ENCODE data around the gene CAV3. TPM values are rescaled to one million over a fixed set of nuclear protein-coding genes. Genes with fewer than 3 reads are reported as not detected.

Gene CAV3
- total RNA-seq, 2 experiments from 2014 or later: not detected

DNA sequence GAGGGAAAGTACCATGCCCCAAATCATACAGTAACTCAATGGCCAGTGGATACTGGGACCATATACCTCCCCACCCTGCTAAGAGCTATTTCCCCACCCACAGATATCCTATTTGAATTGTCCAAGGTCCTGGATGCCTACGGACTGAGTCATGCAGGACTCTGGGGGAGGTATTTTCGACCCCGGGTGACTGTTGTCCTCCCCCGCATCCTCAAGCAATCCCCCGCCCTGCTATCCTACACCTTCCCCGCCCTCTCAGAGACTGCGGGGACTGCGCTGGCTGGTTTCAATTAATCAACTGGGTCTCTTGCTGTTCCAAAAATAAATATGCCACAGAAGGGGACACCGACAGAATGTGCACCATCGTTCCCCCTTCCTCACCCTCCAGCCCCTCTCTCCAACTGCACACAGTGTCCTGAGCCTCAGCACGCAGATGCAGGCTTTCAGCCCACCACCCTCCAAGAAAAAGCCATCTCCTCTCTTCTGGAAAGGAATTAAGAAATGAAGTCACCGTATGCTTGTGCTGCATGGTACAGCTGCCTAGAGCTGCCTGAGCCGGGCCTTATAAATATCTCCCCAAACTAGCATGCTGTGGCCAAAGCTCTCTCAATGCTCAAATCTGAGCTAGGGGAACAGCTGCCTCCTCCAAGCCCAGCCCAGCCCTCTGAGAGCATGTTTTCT is 8.1 kb downstream of the CAV3 start:
- POLR2A ChIA-PET: no interaction called here
- H3K9me3 Mint-ChIP-seq: no peaks in the 10 kb centered on the region
- H3K4me1 Mint-ChIP-seq: peaks cover 4% of the 10 kb centered on the region
- CTCF ChIA-PET: interaction anchor here (2.2 kb wide), 1 partner anchor 28 kb away, joined by 8 read pairs; the partner anchor contains the start of gene OXTR
- DNase-seq: no peak
- H3K4me3 Mint-ChIP-seq: no peak overlapping the region
- H3K36me3 Mint-ChIP-seq (ENCODE audit: low read depth): no peaks in the 10 kb centered on the region
- H3K27me3 Mint-ChIP-seq: peaks cover 11% of the 10 kb centered on the region
- no peak overlapping the region for H3K27ac Mint-ChIP-seq

DNA sequence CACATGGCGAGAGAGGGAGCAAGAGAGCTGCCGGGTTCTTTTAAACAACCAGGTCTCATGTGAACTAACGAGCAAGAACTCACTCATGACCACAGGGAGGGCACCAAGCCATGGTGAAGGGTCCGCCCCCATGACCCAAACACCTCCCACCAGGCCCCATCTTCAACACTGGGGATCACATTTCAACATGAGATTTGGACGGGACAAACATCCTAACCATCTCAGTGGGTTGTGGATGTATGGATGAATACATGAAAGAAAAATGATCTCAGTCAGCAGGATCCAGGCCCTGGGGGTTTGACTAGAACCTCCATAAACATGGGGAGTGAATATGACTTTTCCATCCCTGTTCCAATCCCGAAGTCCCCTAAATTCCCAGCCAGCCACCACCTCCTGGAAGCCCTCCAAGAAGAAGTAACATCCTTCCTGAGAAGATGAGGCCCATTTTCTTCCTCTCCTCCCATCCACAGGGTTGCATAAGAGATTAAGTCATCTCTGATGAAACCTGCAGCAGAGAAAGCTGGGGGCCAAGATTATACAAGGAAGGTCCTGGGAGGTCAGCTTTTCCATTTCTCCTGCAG is 9.5 kb downstream of the CAV3 start:
- ChIA-PET POLR2A (no interaction called here), CTCF (interaction anchor here (0.6 kb wide), 1 partner anchor 26 kb away, joined by 3 read pairs; the partner anchor contains the start of gene OXTR)
- H3K9me3 Mint-ChIP-seq: no peaks in the 10 kb centered on the region
- H3K27me3 Mint-ChIP-seq: peaks cover 11% of the 10 kb centered on the region
- no peak for DNase-seq
- no peaks in the 10 kb centered on the region for H3K36me3 Mint-ChIP-seq (ENCODE audit: low read depth)
- H3K27ac Mint-ChIP-seq: no peak overlapping the region
- H3K4me3 Mint-ChIP-seq: no peak overlapping the region
- H3K4me1 Mint-ChIP-seq: peaks cover 4% of the 10 kb centered on the region

GRCh38 chr3:8743911-8744310 is 10.3 kb downstream of the CAV3 start:
- Mint-ChIP-seq H3K9me3 (no peaks in the 10 kb centered on the region), H3K4me3 (no peak overlapping the region), H3K36me3 (ENCODE audit: low read depth) (no peaks in the 10 kb centered on the region), H3K4me1 (peaks cover 4% of the 10 kb centered on the region), H3K27ac (no peak overlapping the region), H3K27me3 (peaks cover 11% of the 10 kb centered on the region)
- ChIA-PET CTCF (no interaction called here), POLR2A (no interaction called here)
- no peak for DNase-seq

- Mint-ChIP-seq H3K27ac (no peak overlapping the region), H3K9me3 (no peaks in the 10 kb centered on the region), H3K27me3 (peaks cover 11% of the 10 kb centered on the region), H3K4me1 (no peaks in the 10 kb centered on the region), H3K36me3 (ENCODE audit: low read depth) (no peaks in the 10 kb centered on the region), H3K4me3 (no peak overlapping the region)
- ChIA-PET CTCF (no interaction called here), POLR2A (no interaction called here)
- DNase-seq: no peak
Observed at GRCh38 chr3:8745619-8746370, 12.2 kb downstream of the CAV3 start.

- CTCF ChIA-PET: no interaction called here
- POLR2A ChIA-PET: no interaction called here
- no peak for DNase-seq
- H3K4me1 Mint-ChIP-seq: no peaks in the 10 kb centered on the region
- no peak overlapping the region for H3K4me3 Mint-ChIP-seq
- no peak overlapping the region for H3K27ac Mint-ChIP-seq
- H3K27me3 Mint-ChIP-seq: peaks cover 4% of the 10 kb centered on the region
- H3K9me3 Mint-ChIP-seq: no peaks in the 10 kb centered on the region
- no peaks in the 10 kb centered on the region for H3K36me3 Mint-ChIP-seq (ENCODE audit: low read depth)
Observed at GRCh38 chr3:8746780-8747345, 13.3 kb downstream of the CAV3 start.

GRCh38 chr3:8749316-8749715 is 15.7 kb downstream of the CAV3 start:
- Mint-ChIP-seq H3K36me3 (ENCODE audit: low read depth) (no peaks in the 10 kb centered on the region), H3K27ac (no peak overlapping the region), H3K27me3 (no peaks in the 10 kb centered on the region), H3K9me3 (no peaks in the 10 kb centered on the region), H3K4me1 (no peaks in the 10 kb centered on the region), H3K4me3 (no peak overlapping the region)
- no peak for DNase-seq
- POLR2A ChIA-PET: no interaction called here
- CTCF ChIA-PET: no interaction called here

GRCh38 chr3:8752832-8753231 is 19.2 kb downstream of the CAV3 start:
- no peaks in the 10 kb centered on the region for H3K4me1 Mint-ChIP-seq
- no peak overlapping the region for H3K27ac Mint-ChIP-seq
- no peaks in the 10 kb centered on the region for H3K27me3 Mint-ChIP-seq
- ChIA-PET CTCF (interaction anchor here (1.6 kb wide), 1 partner anchor 17 kb away, joined by 4 read pairs; the partner anchor contains the start of gene OXTR), POLR2A (no interaction called here)
- no peak overlapping the region for H3K4me3 Mint-ChIP-seq
- H3K36me3 Mint-ChIP-seq (ENCODE audit: low read depth): no peaks in the 10 kb centered on the region
- H3K9me3 Mint-ChIP-seq: no peaks in the 10 kb centered on the region
- no peak for DNase-seq

- ChIA-PET CTCF (no interaction called here), POLR2A (no interaction called here)
- Mint-ChIP-seq H3K36me3 (ENCODE audit: low read depth) (no peaks in the 10 kb centered on the region), H3K27ac (no peak overlapping the region), H3K9me3 (no peaks in the 10 kb centered on the region), H3K4me3 (no peak overlapping the region), H3K27me3 (no peaks in the 10 kb centered on the region), H3K4me1 (no peaks in the 10 kb centered on the region)
- no peak for DNase-seq
Observed at GRCh38 chr3:8755097-8755496, 21.5 kb downstream of the CAV3 start.

DNA sequence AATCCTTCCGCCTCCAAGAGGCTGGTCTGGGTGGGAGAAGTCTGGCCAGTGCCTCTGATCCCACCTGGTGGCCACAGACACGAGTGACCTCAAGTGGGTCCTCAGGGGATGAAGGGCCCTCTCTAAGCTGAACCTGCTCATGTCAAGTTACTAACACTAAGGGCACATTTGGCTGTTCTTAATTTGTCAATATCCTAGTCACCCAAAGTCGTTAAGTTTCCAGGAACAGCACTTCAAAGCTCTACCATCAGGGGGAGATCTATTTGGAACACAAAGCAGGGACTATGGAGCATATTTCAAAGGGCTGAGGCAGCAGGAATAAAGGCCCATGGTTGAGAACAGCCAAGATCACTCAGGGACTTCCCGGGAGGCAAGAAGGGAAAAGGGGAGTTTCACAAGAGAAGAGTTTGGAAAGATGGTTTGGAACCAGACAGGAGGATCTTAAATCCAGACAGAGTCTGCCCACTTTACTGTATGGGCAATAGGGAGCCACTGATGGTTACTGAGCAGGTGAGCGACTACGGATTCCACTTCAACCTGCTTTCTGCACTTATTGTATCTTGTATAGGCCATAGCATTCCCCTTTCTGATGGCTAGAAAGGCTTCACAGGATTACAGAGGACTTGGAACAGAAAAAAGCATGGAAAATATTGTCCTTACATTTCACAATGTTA is 22.1 kb downstream of the CAV3 start:
- no peaks in the 10 kb centered on the region for H3K36me3 Mint-ChIP-seq (ENCODE audit: low read depth)
- H3K27me3 Mint-ChIP-seq: no peaks in the 10 kb centered on the region
- no peaks in the 10 kb centered on the region for H3K4me1 Mint-ChIP-seq
- no peak overlapping the region for H3K4me3 Mint-ChIP-seq
- CTCF ChIA-PET: no interaction called here
- POLR2A ChIA-PET: no interaction called here
- DNase-seq: no peak
- no peak overlapping the region for H3K27ac Mint-ChIP-seq
- no peaks in the 10 kb centered on the region for H3K9me3 Mint-ChIP-seq

DNA sequence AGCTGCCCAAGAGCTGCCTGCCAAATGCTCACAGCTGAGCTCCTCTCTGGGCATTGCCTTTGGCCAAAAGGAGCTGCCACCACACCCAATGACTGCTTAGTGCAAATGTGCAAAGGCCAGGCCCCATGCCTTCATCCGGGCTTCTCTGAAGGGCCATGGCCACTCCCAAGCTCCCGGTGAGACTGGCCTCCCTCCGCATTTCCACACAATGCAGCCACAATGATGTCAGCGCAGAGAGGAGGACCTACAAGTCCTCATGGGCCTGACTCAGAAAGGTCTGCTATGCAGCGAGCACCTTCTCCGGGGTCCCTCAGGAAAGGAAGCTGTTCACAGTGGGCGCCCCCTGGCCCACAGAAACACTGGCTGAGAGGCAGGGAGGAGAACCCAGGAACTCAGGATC is 23.1 kb downstream of the CAV3 start:
- Mint-ChIP-seq H3K4me1 (no peaks in the 10 kb centered on the region), H3K9me3 (no peaks in the 10 kb centered on the region), H3K4me3 (no peak overlapping the region), H3K27ac (no peak overlapping the region), H3K36me3 (ENCODE audit: low read depth) (no peaks in the 10 kb centered on the region), H3K27me3 (no peaks in the 10 kb centered on the region)
- DNase-seq: no peak
- ChIA-PET CTCF (no interaction called here), POLR2A (no interaction called here)

- H3K27me3 Mint-ChIP-seq: no peaks in the 10 kb centered on the region
Observed at GRCh38 chr3:8757551-8758518, 24.2 kb downstream of the CAV3 start.

GRCh38 chr3:8759038-8759707 is 25.6 kb downstream of the CAV3 start:
- DNase-seq: no peak
- Mint-ChIP-seq H3K4me1 (no peaks in the 10 kb centered on the region), H3K9me3 (no peaks in the 10 kb centered on the region), H3K36me3 (ENCODE audit: low read depth) (no peaks in the 10 kb centered on the region), H3K27me3 (no peaks in the 10 kb centered on the region), H3K4me3 (no peak overlapping the region), H3K27ac (no peak overlapping the region)
- POLR2A ChIA-PET: no interaction called here
- CTCF ChIA-PET: interaction anchor here (2.0 kb wide), 1 partner anchor 11 kb away, joined by 9 read pairs; the partner anchor contains the start of gene OXTR

More at GRCh38 chr3:8757551-8758518, 24.2 kb downstream of the CAV3 start:
- no peaks in the 10 kb centered on the region for H3K4me1 Mint-ChIP-seq
- no peaks in the 10 kb centered on the region for H3K9me3 Mint-ChIP-seq
- DNase-seq: no peak
- ChIA-PET CTCF (interaction anchor here (2.0 kb wide), 1 partner anchor 12 kb away, joined by 9 read pairs; the partner anchor contains the start of gene OXTR), POLR2A (no interaction called here)
- H3K4me3 Mint-ChIP-seq: no peak overlapping the region
- H3K36me3 Mint-ChIP-seq (ENCODE audit: low read depth): no peaks in the 10 kb centered on the region
- no peak overlapping the region for H3K27ac Mint-ChIP-seq
